Natural killer cell (primary cell): ENCODE data around the gene RAB20. TPM values are rescaled to one million over a fixed set of nuclear protein-coding genes. Genes with fewer than 3 reads are reported as not detected.

Experiments used
- ATAC-seq, 3 donors: fragments of 150-1000 bp in 2 of 3; fragments of 200-7000 bp in 1 of 3; cut with Tn5 transposase; 1 replicate in 1 of 3; 2 replicates in 2 of 3; pipeline ENCODE4 v1.10.0; 2021; ENCODE audit warnings: mild to moderate bottlenecking in 2 of 3, moderate library complexity in 2 of 3
- DNase-seq, 2 donors: peaks; one replicate each; pipeline versions ENCODE4 v3.0.0 to v3.0.0-alpha.2; 2013 to 2021; ENCODE audit warnings: mixed read lengths in 1 of 2
- H3K27ac ChIP-seq: one replicate; pipeline ENCODE4 v1.5.1; 2013; ENCODE audit warnings: mild to moderate bottlenecking, low read length
- H3K27me3 ChIP-seq: one replicate; pipeline ENCODE4 v1.6.1; 2013; ENCODE audit warnings: low read length; ENCODE audit not compliant: control insufficient read depth, insufficient read depth
- H3K36me3 ChIP-seq: one replicate; pipeline ENCODE4 v1.6.1; 2013; ENCODE audit warnings: low read length; ENCODE audit not compliant: control insufficient read depth, insufficient read depth
- H3K4me1 ChIP-seq: one replicate; pipeline ENCODE4 v1.6.1; 2013; ENCODE audit warnings: low read length; ENCODE audit not compliant: control insufficient read depth, insufficient read depth
- H3K4me3 ChIP-seq: one replicate; pipeline ENCODE4 v1.5.1; 2013; ENCODE audit warnings: low read length
- H3K9me3 ChIP-seq: one replicate; pipeline ENCODE4 v1.6.1; 2013; ENCODE audit warnings: low read length; ENCODE audit not compliant: control insufficient read depth, insufficient read depth
- H3K27ac Mint-ChIP-seq, 2 donors: one replicate each; pipeline ENCODE4 v1.8.0; 2022; ENCODE audit warnings: mild to moderate bottlenecking in 2 of 2, mixed read lengths in 2 of 2, moderate library complexity in 1 of 2
- H3K27me3 Mint-ChIP-seq, 2 donors: one replicate each; pipeline ENCODE4 v1.8.0; 2022; ENCODE audit warnings: low read depth in 2 of 2, mixed read lengths in 2 of 2
- H3K36me3 Mint-ChIP-seq: one replicate; pipeline ENCODE4 v1.8.0; 2022; ENCODE audit warnings: mixed read lengths
- H3K4me1 Mint-ChIP-seq, 2 donors: one replicate each; pipeline ENCODE4 v1.8.0; 2022; ENCODE audit warnings: mixed read lengths in 2 of 2
- H3K4me3 Mint-ChIP-seq: one replicate; pipeline ENCODE4 v1.8.0; 2022; ENCODE audit warnings: mild to moderate bottlenecking, moderate library complexity, mixed read lengths
- H3K9me3 Mint-ChIP-seq, 2 donors: one replicate each; pipeline ENCODE4 v1.8.0; 2022; ENCODE audit warnings: mixed read lengths in 2 of 2
- CTCF ChIP-seq: fragments of 200-600 bp; IDR thresholded peaks from one replicate; pipeline ENCODE4 v1.8.0; 2022; ENCODE audit warnings: antibody characterized with exemption
- WGBS: methylation state at CpG from one replicate; pipeline ENCODE4 v1.1.7; 2013; ENCODE audit warnings: missing lambda C conversion rate; ENCODE audit not compliant: insufficient coverage; 5-methylcytosine and 5-hydroxymethylcytosine counted together
- intact Hi-C: fragments of 100-400 bp; cut with micrococcal nuclease; formaldehyde crosslinking; loops from one replicate; pipeline ENCODE4 v1.14.2; 2022
- total RNA-seq, 4 donors: library from RNA; stranded (reverse); fragments of 120-200 nt in 1 of 4; gene quantifications; one replicate each; pipeline versions ENCODE4 v1.2.3 to v1.2.4, GENCODE V29; 2013 to 2022

Gene RAB20
- total RNA-seq, 3 donors from 2014 or later (not counting 1 experiment from before 2014, with no cell fraction given): 1.0 to 3.3 (median 1.2) TPM

GRCh38 chr13:110497003-110497402 is 64.5 kb downstream of the RAB20 start:
- Histone ChIP-seq H3K36me3 (no peaks in the 10 kb centered on the region), H3K27ac (no peak overlapping the region), H3K4me3 (no peak overlapping the region), H3K4me1 (no peaks in the 10 kb centered on the region), H3K9me3 (no peaks in the 10 kb centered on the region), H3K27me3 (no peaks in the 10 kb centered on the region)
- Mint-ChIP-seq H3K27me3 (peaks cover 0 to 4% of the 10 kb centered on the region in 2 donors), H3K4me3 (no peak overlapping the region), H3K36me3 (no peaks in the 10 kb centered on the region), H3K9me3 (no peaks in the 10 kb centered on the region), H3K27ac (no peak overlapping the region), H3K4me1 (no peaks in the 10 kb centered on the region)
- intact Hi-C loops: no loop called here
- DNase-seq (no peak), ATAC-seq (no peak)
- 83% methylated on average over 2 of the region's 2 CpGs for WGBS
- no peak for TF ChIP-seq CTCF

GRCh38 chr13:110496281-110496680 is 65.2 kb downstream of the RAB20 start:
- no peak overlapping the region for H3K4me3 ChIP-seq
- Mint-ChIP-seq H3K4me1 (no peaks in the 10 kb centered on the region), H3K36me3 (no peaks in the 10 kb centered on the region), H3K27me3 (peaks cover 0 to 4% of the 10 kb centered on the region in 2 donors), H3K4me3 (no peak overlapping the region), H3K9me3 (no peaks in the 10 kb centered on the region), H3K27ac (no peak overlapping the region)
- 77% methylated on average over 3 of the region's 3 CpGs for WGBS
- no peaks in the 10 kb centered on the region for H3K27me3 ChIP-seq
- no peak for ATAC-seq
- intact Hi-C loops: no loop called here
- no peak for DNase-seq
- no peak for TF ChIP-seq CTCF
- H3K36me3 ChIP-seq: no peaks in the 10 kb centered on the region
- no peaks in the 10 kb centered on the region for H3K4me1 ChIP-seq
- no peaks in the 10 kb centered on the region for H3K9me3 ChIP-seq
- no peak overlapping the region for H3K27ac ChIP-seq

- Histone ChIP-seq H3K27ac (no peak overlapping the region), H3K9me3 (no peaks in the 10 kb centered on the region), H3K27me3 (no peaks in the 10 kb centered on the region), H3K4me1 (no peaks in the 10 kb centered on the region), H3K36me3 (no peaks in the 10 kb centered on the region), H3K4me3 (no peak overlapping the region)
- no peak for TF ChIP-seq CTCF
- DNase-seq (no peak), ATAC-seq (no peak)
- Mint-ChIP-seq H3K27ac (no peak overlapping the region), H3K4me1 (no peaks in the 10 kb centered on the region), H3K9me3 (no peaks in the 10 kb centered on the region), H3K4me3 (no peak overlapping the region), H3K27me3 (peaks cover 0 to 4% of the 10 kb centered on the region in 2 donors), H3K36me3 (no peaks in the 10 kb centered on the region)
- 86% methylated on average over 3 of the region's 3 CpGs for WGBS
- intact Hi-C loops: no loop called here
These were observed 65.6 kb downstream of the RAB20 start for GRCh38 chr13:110495881-110496280.

- Mint-ChIP-seq H3K27ac (no peak overlapping the region), H3K4me3 (no peak overlapping the region), H3K27me3 (peaks cover 0 to 4% of the 10 kb centered on the region in 2 donors), H3K36me3 (no peaks in the 10 kb centered on the region), H3K4me1 (no peaks in the 10 kb centered on the region), H3K9me3 (no peaks in the 10 kb centered on the region)
- 82% methylated on average over 3 of the region's 3 CpGs for WGBS
- H3K4me1 ChIP-seq: no peaks in the 10 kb centered on the region
- no peak for TF ChIP-seq CTCF
- intact Hi-C loops: no loop called here
- no peaks in the 10 kb centered on the region for H3K36me3 ChIP-seq
- no peak for DNase-seq
- ATAC-seq: no peak
- H3K27ac ChIP-seq: no peak overlapping the region
- no peak overlapping the region for H3K4me3 ChIP-seq
- no peaks in the 10 kb centered on the region for H3K27me3 ChIP-seq
- H3K9me3 ChIP-seq: no peaks in the 10 kb centered on the region
These were observed 66.1 kb downstream of the RAB20 start for GRCh38 chr13:110495376-110495775.
